ENCODE measurements around the gene PSMB10.

PSMB10 gene

GRCh38 chr16:67930191-67930590, 6.5 kb downstream of the PSMB10 start:
- Histone ChIP-seq H3K4me2 (ENCODE audit: low read length) (no peak overlapping the region), H3K27me3 (ENCODE audit: control insufficient read depth, insufficient read depth, low read length) (no peaks in the 10 kb centered on the region), H3K4me3 (ENCODE audit: low read depth, low read length) (no peak overlapping the region), H3K9me3 (ENCODE audit: control insufficient read depth, low read length) (no peaks in the 10 kb centered on the region), H3K79me2 (peaks cover 9% of the 10 kb centered on the region), H3K27ac (no peak overlapping the region), H3K9ac (no peak overlapping the region), H3K4me1 (peaks cover 3% of the 10 kb centered on the region), H2AFZ (no peak overlapping the region), H3K36me3 (ENCODE audit: control insufficient read depth, insufficient read depth, low read length) (no peaks in the 10 kb centered on the region)
- TF ChIP-seq CTCF (IDR thresholded peaks at IDR 0.05) = no peak

- Histone ChIP-seq H3K79me2 (peaks cover 16% of the 10 kb centered on the region), H3K9ac (no peak overlapping the region), H3K27me3 (ENCODE audit: control insufficient read depth, insufficient read depth, low read length) (no peaks in the 10 kb centered on the region), H3K36me3 (ENCODE audit: control insufficient read depth, insufficient read depth, low read length) (no peaks in the 10 kb centered on the region), H2AFZ (no peak overlapping the region), H3K27ac (no peak overlapping the region), H3K4me1 (no peaks in the 10 kb centered on the region), H3K9me3 (ENCODE audit: control insufficient read depth, low read length) (no peaks in the 10 kb centered on the region), H3K4me2 (ENCODE audit: low read length) (no peak overlapping the region), H3K4me3 (ENCODE audit: low read depth, low read length) (no peak overlapping the region)
- peak; percentile 87 for TF ChIP-seq CTCF (IDR thresholded peaks at IDR 0.05)
These were observed 7.9 kb downstream of the PSMB10 start for GRCh38 chr16:67928561-67929364.

- Histone ChIP-seq H3K4me3 (ENCODE audit: low read depth, low read length) (no peak overlapping the region), H3K9me3 (ENCODE audit: control insufficient read depth, low read length) (no peaks in the 10 kb centered on the region), H3K4me1 (no peaks in the 10 kb centered on the region), H3K27ac (no peak overlapping the region), H2AFZ (no peak overlapping the region), H3K79me2 (peaks cover 21% of the 10 kb centered on the region), H3K27me3 (ENCODE audit: control insufficient read depth, insufficient read depth, low read length) (no peaks in the 10 kb centered on the region), H3K4me2 (ENCODE audit: low read length) (no peak overlapping the region), H3K9ac (no peak overlapping the region), H3K36me3 (ENCODE audit: control insufficient read depth, insufficient read depth, low read length) (no peaks in the 10 kb centered on the region)
- TF ChIP-seq CTCF (IDR thresholded peaks at IDR 0.05) = no peak
These were observed 8.5 kb downstream of the PSMB10 start for GRCh38 chr16:67928147-67928546.

- no peak overlapping the region for H3K27ac ChIP-seq
- no peak for TF ChIP-seq CTCF (IDR thresholded peaks at IDR 0.05)
- H3K4me2 ChIP-seq (ENCODE audit: low read length) = no peak overlapping the region
- no peaks in the 10 kb centered on the region for H3K36me3 ChIP-seq (ENCODE audit: control insufficient read depth, insufficient read depth, low read length)
- no peaks in the 10 kb centered on the region for H3K4me1 ChIP-seq
- no peak overlapping the region for H3K9ac ChIP-seq
- peaks cover 23% of the 10 kb centered on the region for H3K79me2 ChIP-seq
- no peak overlapping the region for H3K4me3 ChIP-seq (ENCODE audit: low read depth, low read length)
- no peaks in the 10 kb centered on the region for H3K9me3 ChIP-seq (ENCODE audit: control insufficient read depth, low read length)
- H2AFZ ChIP-seq = no peak overlapping the region
- H3K27me3 ChIP-seq (ENCODE audit: control insufficient read depth, insufficient read depth, low read length) = no peaks in the 10 kb centered on the region
These were observed 9.3 kb downstream of the PSMB10 start for GRCh38 chr16:67927131-67927941.
